BLaER1 treated with 17β-estradiol and CSF1 and Interleukin-3, amounts not matched to agents 10 nM and 100 nM (cell line): ENCODE data around the gene ETFBKMT.
A peak's percentile ranks its signal among the peaks of the same experiment; 100 is the strongest.

Experiments
- H3K27ac ChIP-seq, 11 experiments: shearing (Covaris generic); formaldehyde crosslinking; 2 replicates each; pipeline ENCODE4 v1.8.1; 2022
- H3K27me3 ChIP-seq, 11 experiments: shearing (Covaris generic); formaldehyde crosslinking; 2 replicates each; pipeline ENCODE4 v1.8.1; 2022
- H3K36me3 ChIP-seq, 11 experiments: shearing (Covaris generic); formaldehyde crosslinking; 2 replicates each; pipeline ENCODE4 v1.8.1; 2022
- H3K4me1 ChIP-seq, 10 experiments: shearing (Covaris generic); formaldehyde crosslinking; 2 replicates each; pipeline ENCODE4 v1.8.1; 2022
- H3K4me2 ChIP-seq, 11 experiments: shearing (Covaris generic); formaldehyde crosslinking; 2 replicates each; pipeline ENCODE4 v1.8.1; 2022
- H3K4me3 ChIP-seq, 10 experiments: shearing (Covaris generic); formaldehyde crosslinking; 2 replicates each; pipeline ENCODE4 v1.8.1; 2022
- H3K9ac ChIP-seq, 11 experiments: shearing (Covaris generic); formaldehyde crosslinking; 2 replicates each; pipeline ENCODE4 v1.8.1; 2022
- H3K9me3 ChIP-seq, 11 experiments: shearing (Covaris generic); formaldehyde crosslinking; replicated peaks in 1 of 11; 2 replicates each; pipeline ENCODE4 v1.8.1; 2022
- H4K20me1 ChIP-seq, 11 experiments: shearing (Covaris generic); formaldehyde crosslinking; 2 replicates each; pipeline ENCODE4 v1.8.1; 2022
- Cebpa-rat ChIP-seq, 11 experiments: shearing (Covaris generic); IDR thresholded peaks; 2 replicates each; pipeline ENCODE4 v1.8.1; 2022

Gene ETFBKMT

GRCh38 chr12:31647086-31647491 lies 12.4 kb upstream of the ETFBKMT start:
- no peaks in the 10 kb centered on the region for H3K27me3 ChIP-seq
- H4K20me1 ChIP-seq = no peaks in the 10 kb centered on the region
- H3K9me3 ChIP-seq = no peaks in the 10 kb centered on the region
- H3K4me3 ChIP-seq = no peak overlapping the region
- peaks cover 0 to 24% (median 10%) of the 10 kb centered on the region in 10 experiments; a peak in 12 of 20 replicates for H3K4me1 ChIP-seq
- no peak overlapping the region for H3K9ac ChIP-seq
- H3K4me2 ChIP-seq = peak overlapping the region in 3 of 11 experiments; percentile 26 to 57 (median 52); a peak in 5 of 22 replicates
- TF ChIP-seq Cebpa-rat (IDR thresholded peaks at IDR 0.05) = no peak
- H3K27ac ChIP-seq = peak overlapping the region in 2 of 11 experiments; percentile 14 to 49; a peak in 3 of 22 replicates
- no peaks in the 10 kb centered on the region for H3K36me3 ChIP-seq

- no peaks in the 10 kb centered on the region for H3K9me3 ChIP-seq
- peaks cover 0 to 29% (median 21%) of the 10 kb centered on the region in 10 experiments; a peak in 16 of 20 replicates for H3K4me1 ChIP-seq
- H3K36me3 ChIP-seq = no peaks in the 10 kb centered on the region
- H3K9ac ChIP-seq = no peak overlapping the region
- H3K4me2 ChIP-seq = no peak overlapping the region
- no peak overlapping the region for H3K27ac ChIP-seq
- no peak for TF ChIP-seq Cebpa-rat (IDR thresholded peaks at IDR 0.05)
- H3K4me3 ChIP-seq = no peak overlapping the region
- H3K27me3 ChIP-seq = no peaks in the 10 kb centered on the region
- no peaks in the 10 kb centered on the region for H4K20me1 ChIP-seq
Measured at GRCh38 chr12:31650918-31651317, 8.6 kb upstream of the ETFBKMT start.

- Histone ChIP-seq H3K4me3 (no peak overlapping the region), H4K20me1 (no peaks in the 10 kb centered on the region), H3K27me3 (no peaks in the 10 kb centered on the region), H3K27ac (no peak overlapping the region; a peak in 1 of 22 replicates), H3K36me3 (no peaks in the 10 kb centered on the region), H3K9ac (peak overlapping the region in 2 of 11 experiments; percentile 67 to 71; a peak in 3 of 22 replicates), H3K9me3 (no peaks in the 10 kb centered on the region), H3K4me2 (no peak overlapping the region; a peak in 1 of 22 replicates), H3K4me1 (peaks cover 0 to 18% (median 14%) of the 10 kb centered on the region in 10 experiments; a peak in 16 of 20 replicates)
- no peak for TF ChIP-seq Cebpa-rat (IDR thresholded peaks at IDR 0.05)
Measured at GRCh38 chr12:31651893-31652521, 7.5 kb upstream of the ETFBKMT start.

- no peak for TF ChIP-seq Cebpa-rat (IDR thresholded peaks at IDR 0.05)
- peaks cover 6 to 29% (median 23%) of the 10 kb centered on the region in 10 experiments for H3K4me1 ChIP-seq
- H3K27me3 ChIP-seq = no peaks in the 10 kb centered on the region
- H3K9ac ChIP-seq = no peak overlapping the region
- no peaks in the 10 kb centered on the region for H4K20me1 ChIP-seq
- H3K36me3 ChIP-seq = no peaks in the 10 kb centered on the region
- no peak overlapping the region for H3K4me3 ChIP-seq
- H3K4me2 ChIP-seq = no peak overlapping the region
- H3K9me3 ChIP-seq = no peaks in the 10 kb centered on the region
- no peak overlapping the region for H3K27ac ChIP-seq
Measured at GRCh38 chr12:31655208-31655607, 4.3 kb upstream of the ETFBKMT start.

GRCh38 chr12:31655792-31656191 lies 3.7 kb upstream of the ETFBKMT start:
- no peaks in the 10 kb centered on the region for H4K20me1 ChIP-seq

GRCh38 chr12:31658471-31659086 lies 909 bp upstream of the ETFBKMT start:
- Histone ChIP-seq H3K9me3 (no peaks in the 10 kb centered on the region), H3K4me1 (peaks cover 6 to 19% (median 15%) of the 10 kb centered on the region in 10 experiments), H3K9ac (peak overlapping the region; percentile 82 to 88 (median 85)), H4K20me1 (no peaks in the 10 kb centered on the region), H3K27me3 (no peaks in the 10 kb centered on the region), H3K4me3 (peak overlapping the region; percentile 56 to 73 (median 68)), H3K4me2 (peak overlapping the region; percentile 50 to 93 (median 82)), H3K27ac (peak overlapping the region; percentile 78 to 93 (median 86)), H3K36me3 (no peaks in the 10 kb centered on the region)
- no peak for TF ChIP-seq Cebpa-rat (IDR thresholded peaks at IDR 0.05)

More at GRCh38 chr12:31655792-31656191, 3.7 kb upstream of the ETFBKMT start:
- H3K4me3 ChIP-seq = no peak overlapping the region
- H3K4me1 ChIP-seq = peaks cover 6 to 29% (median 24%) of the 10 kb centered on the region in 10 experiments
- no peak overlapping the region for H3K27ac ChIP-seq
- no peak for TF ChIP-seq Cebpa-rat (IDR thresholded peaks at IDR 0.05)
- H3K9ac ChIP-seq = no peak overlapping the region
- no peaks in the 10 kb centered on the region for H3K27me3 ChIP-seq
- no peaks in the 10 kb centered on the region for H3K36me3 ChIP-seq
- no peaks in the 10 kb centered on the region for H3K9me3 ChIP-seq
- no peak overlapping the region for H3K4me2 ChIP-seq

GRCh38 chr12:31662176-31662849 lies 2.8 kb downstream of the ETFBKMT start:
- Histone ChIP-seq H3K36me3 (peaks cover 0 to 9% (median 0%) of the 10 kb centered on the region in 11 experiments; a peak in 2 of 22 replicates), H3K4me1 (peaks cover 6 to 15% (median 13%) of the 10 kb centered on the region in 10 experiments), H4K20me1 (no peaks in the 10 kb centered on the region), H3K9ac (no peak overlapping the region), H3K27me3 (no peaks in the 10 kb centered on the region), H3K27ac (no peak overlapping the region), H3K4me2 (no peak overlapping the region), H3K9me3 (peaks cover 19 to 25% (median 24%) of the 10 kb centered on the region in 11 experiments), H3K4me3 (no peak overlapping the region)
- TF ChIP-seq Cebpa-rat (IDR thresholded peaks at IDR 0.05) = peak in 4 of 11 experiments; percentile 24 to 64 (median 34); a peak in 2 of 22 replicates

GRCh38 chr12:31663576-31663975 lies 4.1 kb downstream of the ETFBKMT start:
- Histone ChIP-seq H3K4me2 (no peak overlapping the region), H3K27me3 (no peaks in the 10 kb centered on the region), H3K36me3 (peaks cover 0 to 9% (median 2%) of the 10 kb centered on the region in 11 experiments; a peak in 5 of 22 replicates), H4K20me1 (no peaks in the 10 kb centered on the region), H3K9ac (no peak overlapping the region), H3K4me3 (no peak overlapping the region), H3K4me1 (peaks cover 1 to 11% (median 8%) of the 10 kb centered on the region in 10 experiments), H3K27ac (no peak overlapping the region), H3K9me3 (peaks cover 23 to 37% (median 34%) of the 10 kb centered on the region in 11 experiments)
- no peak for TF ChIP-seq Cebpa-rat (IDR thresholded peaks at IDR 0.05)

GRCh38 chr12:31664038-31664437 lies 4.5 kb downstream of the ETFBKMT start:
- no peak for TF ChIP-seq Cebpa-rat (IDR thresholded peaks at IDR 0.05)

More at GRCh38 chr12:31664038-31664437, 4.5 kb downstream of the ETFBKMT start:
- peaks cover 28 to 42% (median 39%) of the 10 kb centered on the region in 11 experiments for H3K9me3 ChIP-seq
- no peaks in the 10 kb centered on the region for H4K20me1 ChIP-seq
- peaks cover 0 to 9% (median 6%) of the 10 kb centered on the region in 10 experiments; a peak in 12 of 20 replicates for H3K4me1 ChIP-seq
- no peak overlapping the region for H3K9ac ChIP-seq
- H3K4me3 ChIP-seq = no peak overlapping the region
- no peak overlapping the region for H3K27ac ChIP-seq
- no peaks in the 10 kb centered on the region for H3K27me3 ChIP-seq
- H3K4me2 ChIP-seq = no peak overlapping the region
- peaks cover 0 to 9% (median 4%) of the 10 kb centered on the region in 11 experiments; a peak in 13 of 22 replicates for H3K36me3 ChIP-seq
